ELF-1 (cell line): ENCODE data around the gene SRSF2.
"Not testable (repeated sequence)": the region's sequence is repeated elsewhere in the genome, so short reads cannot be mapped to it uniquely, and the experiment has no call there.

Source experiments
- DNase-seq: peaks from one replicate; pipeline ENCODE4 v3.0.0-alpha.2; 2016; ENCODE audit warnings: low read depth, low spot score

SRSF2 gene

GRCh38 chr17:76721463-76721862 lies 15.7 kb downstream of the SRSF2 start:
- DNase-seq = no peak

- no peak for DNase-seq
Measured at GRCh38 chr17:76720941-76721340, 16.2 kb downstream of the SRSF2 start.

- DNase-seq = no peak
Measured at GRCh38 chr17:76720211-76720610, 16.9 kb downstream of the SRSF2 start.

GRCh38 chr17:76718516-76718915 lies 18.6 kb downstream of the SRSF2 start:
- no peak for DNase-seq

- DNase-seq = no peak
Measured at GRCh38 chr17:76716839-76717215, 20.3 kb downstream of the SRSF2 start.

- DNase-seq = no peak
Measured at GRCh38 chr17:76716146-76716838, 20.8 kb downstream of the SRSF2 start.

- no peak for DNase-seq
Measured at GRCh38 chr17:76715496-76715830, 21.7 kb downstream of the SRSF2 start.

GRCh38 chr17:76714822-76715495 lies 22.2 kb downstream of the SRSF2 start:
- DNase-seq = peak; percentile 53

GRCh38 chr17:76714336-76714735 lies 22.8 kb downstream of the SRSF2 start:
- DNase-seq = no peak

- no peak for DNase-seq
Measured at GRCh38 chr17:76713765-76714164, 23.4 kb downstream of the SRSF2 start.

- DNase-seq = not testable (repeated sequence)
Measured at GRCh38 chr17:76712321-76712720, 24.8 kb downstream of the SRSF2 start.

GRCh38 chr17:76710863-76711611 lies 26.1 kb downstream of the SRSF2 start, which contains the start of gene MXRA7:
Gene MXRA7 (minus strand): TSS chr17:76710965. CDS start chr17:76710946, 19 bp downstream.
- peak; percentile 59 for DNase-seq

GRCh38 chr17:76709951-76710862 lies 26.9 kb downstream of the SRSF2 start:
- not testable (repeated sequence) for DNase-seq

- peak; percentile 96 for DNase-seq
Measured at GRCh38 chr17:76709077-76709950, 27.8 kb downstream of the SRSF2 start.

- DNase-seq = peak; percentile 85
Measured at GRCh38 chr17:76707985-76708807, 28.9 kb downstream of the SRSF2 start.

- DNase-seq = no peak
Measured at GRCh38 chr17:76706817-76707216, 30.3 kb downstream of the SRSF2 start.

- no peak for DNase-seq
Measured at GRCh38 chr17:76704805-76705204, 32.3 kb downstream of the SRSF2 start.

- DNase-seq = no peak
Measured at GRCh38 chr17:76702941-76703637, 34.0 kb downstream of the SRSF2 start.

- no peak for DNase-seq
Measured at GRCh38 chr17:76702076-76702475, 35.1 kb downstream of the SRSF2 start.
